Kidney (tissue), 14 donors: Measurements from ENCODE around the gene TSGA10IP. TPM values are rescaled to one million over a fixed set of nuclear protein-coding genes. Genes with fewer than 3 reads are reported as not detected.
A peak's percentile ranks its signal among the peaks of the same experiment; 100 is the strongest.
"Not testable (repeated sequence)": the region's sequence is repeated elsewhere in the genome, so short reads cannot be mapped to it uniquely, and the experiment has no call there.

Experiments used
- DNase-seq, 5 donors: peaks; one replicate each; pipeline ENCODE4 v3.0.0-alpha.2; 2013 to 2020
- FAIRE-seq: peaks from 2 replicates; lab custom pipeline; 2012; peaks lifted over from hg19 to GRCh38; lab: Jason Lieb, UNC
- H3K27ac ChIP-seq, 2 donors: one replicate each; pipeline ENCODE4 v1.7.0; 2013; ENCODE audit warnings: low read depth in 2 of 2, low read length in 2 of 2, inconsistent platforms in 1 of 2
- H3K27me3 ChIP-seq: one replicate; pipeline ENCODE4 v1.7.1; 2013; ENCODE audit warnings: low read length, inconsistent platforms; ENCODE audit not compliant: control insufficient read depth, insufficient read depth
- H3K36me3 ChIP-seq, 3 donors: one replicate each; pipeline versions ENCODE4 v1.7.0 to v1.7.1; 2013; ENCODE audit warnings: low read length in 3 of 3, control low read depth in 1 of 3, inconsistent platforms in 1 of 3; ENCODE audit not compliant: insufficient read depth in 3 of 3, control insufficient read depth in 2 of 3
- H3K4me1 ChIP-seq, 3 donors: one replicate each; pipeline versions ENCODE4 v1.7.0 to v1.7.1; 2013; ENCODE audit warnings: low read length in 3 of 3, inconsistent platforms in 1 of 3, low read depth in 1 of 3; ENCODE audit not compliant: control insufficient read depth in 2 of 3, insufficient read depth in 2 of 3
- H3K4me3 ChIP-seq, 3 donors: one replicate each; pipeline versions ENCODE4 v1.7.0 to v1.8.1; 2013; ENCODE audit warnings: low read length in 3 of 3, control low read depth in 1 of 3, inconsistent platforms in 1 of 3
- H3K9ac ChIP-seq, 3 donors: one replicate each; pipeline versions ENCODE4 v1.7.0 to v1.7.1; 2013; ENCODE audit warnings: low read length in 3 of 3, control low read depth in 1 of 3, inconsistent platforms in 1 of 3
- H3K9me3 ChIP-seq, 3 donors: one replicate each; pipeline versions ENCODE4 v1.7.0 to v1.7.1; 2013; ENCODE audit warnings: low read length in 3 of 3, control low read depth in 1 of 3, inconsistent platforms in 1 of 3; ENCODE audit not compliant: control insufficient read depth in 2 of 3, insufficient read depth in 1 of 3
- CTCF ChIP-seq: IDR thresholded peaks from 3 replicates; pipeline ENCODE4 v1.5.1; 2012; ENCODE audit warnings: mild to moderate bottlenecking, moderate library complexity, borderline replicate concordance; ENCODE audit not compliant: insufficient read depth; ENCODE audit errors: extremely low read depth
- intact Hi-C: fragments of 100-400 bp; cut with DNase I; formaldehyde crosslinking; loops from one replicate; pipeline ENCODE4 v1.11.1; 2022
- polyA plus RNA-seq: library from polyadenylated mRNA; stranded (reverse); fragments of 350-450 nt; fragmentation: Illumina TruSeq; extraction: RNeasy Lipid Tissue Mini Kit (QIAGEN cat#74804); gene quantifications from one replicate; pipeline ENCODE4 v1.2.3, GENCODE V29; 2014; ENCODE audit warnings: low read depth, low replicate concordance; ENCODE audit not compliant: insufficient read depth
- total RNA-seq: library from RNA; stranded (reverse); fragmentation: NEBNext Ultra II Directional; extraction: Animal tissue kit (Norgen Biotek cat#: 25700); gene quantifications from one replicate; pipeline ENCODE4 v1.2.1, GENCODE V29; 2021
- donor health status: control.
- donor health status: control.
- donor health status: control.
- donor health status: control.
- donor health status: control.
- donor health status: DM: yes; HTN: yes; CAD: no.
- donor health status: Normal renal cell carcinoma (clear cell type).

TSGA10IP gene
- total and polyA plus RNA-seq, 2 donors from 2014 or later, result not detected

DNA sequence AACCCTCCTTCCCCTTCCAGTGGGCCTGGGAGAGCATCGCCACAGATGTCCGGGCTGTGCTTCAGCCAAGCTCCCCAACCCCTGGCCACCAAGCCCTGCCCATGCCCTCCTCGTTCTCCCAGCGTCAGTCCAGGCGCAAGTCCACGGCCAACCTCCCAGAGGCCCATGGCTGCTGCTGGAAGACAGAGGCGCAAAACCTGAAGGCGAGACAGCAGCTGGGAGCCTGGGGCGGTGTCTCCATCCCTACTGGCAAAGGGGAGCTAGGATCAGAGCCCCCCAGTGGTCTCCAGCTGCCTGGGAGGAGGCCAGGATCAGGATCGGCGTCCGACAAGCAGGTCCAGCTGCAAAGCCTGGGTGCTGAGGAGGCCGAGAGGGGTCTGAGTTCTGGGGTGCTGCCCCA is 1.9 kb downstream of the TSGA10IP start:
- Histone ChIP-seq H3K9me3 (no peaks in the 10 kb centered on the region), H3K27ac (no peak overlapping the region), H3K36me3 (no peaks in the 10 kb centered on the region), H3K4me3 (no peak overlapping the region), H3K27me3 (no peaks in the 10 kb centered on the region), H3K9ac (no peak overlapping the region), H3K4me1 (no peaks in the 10 kb centered on the region)
- no peak for FAIRE-seq
- TF ChIP-seq CTCF, result no peak
- DNase-seq, result peak in 1 of 5 donors; percentile 70
- intact Hi-C loops, result no loop called here

GRCh38 chr11:65947603-65948125 is 2.4 kb downstream of the TSGA10IP start:
- no peak overlapping the region for H3K27ac ChIP-seq
- no peak overlapping the region for H3K4me3 ChIP-seq
- TF ChIP-seq CTCF, result no peak
- DNase-seq, result peak in 1 of 5 donors; percentile 47
- H3K36me3 ChIP-seq, result no peaks in the 10 kb centered on the region
- intact Hi-C loops, result no loop called here
- H3K4me1 ChIP-seq, result no peaks in the 10 kb centered on the region
- FAIRE-seq, result no peak
- no peaks in the 10 kb centered on the region for H3K9me3 ChIP-seq
- no peak overlapping the region for H3K9ac ChIP-seq
- no peaks in the 10 kb centered on the region for H3K27me3 ChIP-seq

DNA sequence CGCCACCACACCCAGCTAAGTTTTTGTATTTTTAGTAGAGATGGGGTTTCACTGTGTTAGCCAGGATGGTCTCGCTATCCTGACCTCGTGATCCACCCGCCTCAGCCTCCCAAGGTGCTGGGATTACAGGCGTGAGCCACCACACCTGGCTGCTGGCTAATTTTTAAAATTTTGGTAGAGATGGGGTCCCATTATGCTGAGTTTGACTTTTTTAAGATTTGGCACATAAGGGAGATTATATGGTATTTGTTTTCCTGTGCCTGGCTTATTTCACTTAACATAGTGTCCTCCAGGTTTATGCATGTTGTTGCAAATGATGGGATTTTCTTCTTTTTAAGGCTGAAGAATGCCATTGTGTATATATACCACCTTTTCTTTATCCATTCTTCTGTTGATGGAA is 5.4 kb downstream of the TSGA10IP start:
- not testable (repeated sequence) for H3K36me3 ChIP-seq

GRCh38 chr11:65951641-65952040 is 6.4 kb downstream of the TSGA10IP start:
- intact Hi-C loops, H3K36me3 ChIP-seq, H3K4me3 ChIP-seq, H3K9ac ChIP-seq, FAIRE-seq, H3K27me3 ChIP-seq, H3K27ac ChIP-seq, H3K9me3 ChIP-seq, H3K4me1 ChIP-seq: not testable (repeated sequence)
- peak in 1 of 5 donors; percentile 7 for DNase-seq

More for the DNA sequence above, 5.4 kb downstream of the TSGA10IP start:
- H3K9me3 ChIP-seq, H3K4me3 ChIP-seq, FAIRE-seq, H3K27ac ChIP-seq, H3K9ac ChIP-seq, intact Hi-C loops, H3K4me1 ChIP-seq, H3K27me3 ChIP-seq: not testable (repeated sequence)
- DNase-seq, result peak in 1 of 5 donors; percentile 2
